Inflammatory macrophage treated with lipopolysaccharide for 4 hours (primary cell): Measurements from ENCODE around the gene CACNB1.

Source experiments
- DNase-seq: peaks from one replicate; pipeline ENCODE4 v3.0.0-alpha.2; 2020

The CACNB1 gene

GRCh38 chr17:39197380-39198185, at the start of gene CACNB1:
Gene CACNB1 (minus strand): TSS chr17:39197669. CDS start chr17:39197495, 174 bp downstream.
- peak; percentile 19 for DNase-seq

- DNase-seq: no peak
Observed at GRCh38 chr17:39246274-39246673, 48.8 kb upstream of the CACNB1 start.

- peak; percentile 74 for DNase-seq
Observed at GRCh38 chr17:39244600-39245570, 47.4 kb upstream of the CACNB1 start.

- DNase-seq: no peak
Observed at GRCh38 chr17:39244016-39244599, 46.6 kb upstream of the CACNB1 start.

GRCh38 chr17:39243155-39243554, 45.7 kb upstream of the CACNB1 start:
- no peak for DNase-seq

GRCh38 chr17:39240631-39241030, 43.2 kb upstream of the CACNB1 start:
- no peak for DNase-seq

- DNase-seq: peak; percentile 8
Observed at GRCh38 chr17:39239640-39240314, 42.3 kb upstream of the CACNB1 start.

- peak; percentile 48 for DNase-seq
Observed at GRCh38 chr17:39238311-39238972, 41.0 kb upstream of the CACNB1 start.

- no peak for DNase-seq
Observed at GRCh38 chr17:39237586-39237985, 40.1 kb upstream of the CACNB1 start.

- no peak for DNase-seq
Observed at GRCh38 chr17:39236981-39237441, 39.5 kb upstream of the CACNB1 start.

GRCh38 chr17:39236450-39236927, 39.0 kb upstream of the CACNB1 start:
- no peak for DNase-seq

- peak; percentile 40 for DNase-seq
Observed at GRCh38 chr17:39235555-39236449, 38.3 kb upstream of the CACNB1 start.

- DNase-seq: peak; percentile 39
Observed at GRCh38 chr17:39231591-39232551, 34.4 kb upstream of the CACNB1 start.

- DNase-seq: no peak
Observed at GRCh38 chr17:39231091-39231561, 33.7 kb upstream of the CACNB1 start.

GRCh38 chr17:39230361-39230760, 32.9 kb upstream of the CACNB1 start:
- no peak for DNase-seq

- no peak for DNase-seq
Observed at GRCh38 chr17:39229274-39229913, 31.9 kb upstream of the CACNB1 start.

GRCh38 chr17:39227364-39227919, 30.0 kb upstream of the CACNB1 start:
- DNase-seq: no peak

- no peak for DNase-seq
Observed at GRCh38 chr17:39225959-39226683, 28.7 kb upstream of the CACNB1 start.
